Hepatocyte (in vitro differentiated cells): Measurements from ENCODE around the gene PARN. TPM values are rescaled to one million over a fixed set of nuclear protein-coding genes. Genes with fewer than 3 reads are reported as not detected.

Source experiments
- DNase-seq: peaks from one replicate; pipeline ENCODE4 v3.0.0-alpha.2; 2016; ENCODE audit warnings: low spot score
- H2AFZ ChIP-seq: fragments of 200-600 bp; sonication (generic); 2 replicates; pipeline ENCODE4 v1.6.0; 2016; ENCODE audit warnings: antibody characterized with exemption, mild to moderate bottlenecking
- H3K27ac ChIP-seq: fragments of 200-600 bp; sonication (generic); 2 replicates; pipeline ENCODE4 v1.5.1; 2016; ENCODE audit warnings: mild to moderate bottlenecking
- H3K27me3 ChIP-seq: fragments of 200-600 bp; sonication (generic); 2 replicates; pipeline ENCODE4 v1.6.1; 2016
- H3K36me3 ChIP-seq: fragments of 200-600 bp; sonication (generic); replicated peaks from 2 replicates; pipeline ENCODE4 v1.5.1; 2016; ENCODE audit warnings: low read depth; ENCODE audit not compliant: insufficient read depth
- H3K4me1 ChIP-seq: fragments of 200-600 bp; sonication (generic); 2 replicates; pipeline ENCODE4 v1.5.1; 2016; ENCODE audit warnings: mild to moderate bottlenecking, moderate library complexity; ENCODE audit not compliant: insufficient read depth
- H3K4me2 ChIP-seq: fragments of 200-600 bp; sonication (generic); 2 replicates; pipeline ENCODE4 v1.6.0; 2016
- H3K4me3 ChIP-seq: fragments of 200-600 bp; sonication (generic); 2 replicates; pipeline ENCODE4 v1.5.1; 2016; ENCODE audit warnings: mild to moderate bottlenecking
- H3K79me2 ChIP-seq: fragments of 200-600 bp; sonication (generic); 2 replicates; pipeline ENCODE4 v1.6.0; 2017; ENCODE audit warnings: mild to moderate bottlenecking
- H3K9me2 ChIP-seq: fragments of 200-600 bp; sonication (generic); replicated peaks from 2 replicates; pipeline ENCODE4 v1.6.0; 2017; ENCODE audit warnings: mild to moderate bottlenecking; ENCODE audit not compliant: insufficient read depth
- H3K9me3 ChIP-seq: fragments of 200-600 bp; sonication (generic); 2 replicates; pipeline ENCODE4 v1.5.1; 2016; ENCODE audit warnings: low read depth, mild to moderate bottlenecking
- H4K20me1 ChIP-seq: fragments of 200-600 bp; sonication (generic); 2 replicates; pipeline ENCODE4 v1.6.0; 2016; ENCODE audit warnings: mild to moderate bottlenecking; ENCODE audit not compliant: insufficient read depth, poor library complexity, severe bottlenecking
- CTCF ChIP-seq: fragments of 200-600 bp; sonication (generic); IDR thresholded peaks from 2 replicates; pipeline ENCODE4 v1.5.1; 2016; ENCODE audit warnings: antibody characterized with exemption, mild to moderate bottlenecking; ENCODE audit not compliant: poor library complexity
- EZH2 ChIP-seq: fragments of 200-600 bp; sonication (generic); IDR thresholded peaks from 2 replicates; pipeline ENCODE4 v1.6.1; 2016; ENCODE audit warnings: antibody characterized with exemption, mild to moderate bottlenecking, borderline replicate concordance
- EZH2phosphoT487 ChIP-seq: fragments of 200-600 bp; sonication (generic); IDR thresholded peaks from one replicate; pipeline ENCODE4 v1.6.1; 2018; ENCODE audit warnings: antibody characterized with exemption, mild to moderate bottlenecking, low read depth, moderate library complexity; ENCODE audit not compliant: unreplicated experiment, severe bottlenecking
- WGBS: methylation state at CpG from one replicate; pipeline ENCODE4 v1.1.6; 2016; ENCODE audit warnings: low lambda C conversion rate; ENCODE audit errors: missing lambda C conversion rate; 5-methylcytosine and 5-hydroxymethylcytosine counted together
- polyA plus RNA-seq: library from polyadenylated mRNA; unstranded; fragments of >200 nt; fragmentation: Nextera tagmentation; extraction: Ambion mirVana; gene quantifications from 2 replicates; pipeline ENCODE4 v1.2.1, GENCODE V29; 2016
- total RNA-seq: library from RNA; depleted of rRNA; stranded (reverse); fragments of >200 nt; gene quantifications from 2 replicates; pipeline ENCODE4 v1.2.3, GENCODE V29; 2014

PARN gene
- total and polyA plus RNA-seq, 2 experiments from 2014 or later = 23.7 to 35.6 TPM

- no peaks in the 10 kb centered on the region for H3K9me3 ChIP-seq
- no peak for DNase-seq
- H3K4me1 ChIP-seq = no peaks in the 10 kb centered on the region
- H3K4me2 ChIP-seq = no peak overlapping the region
- WGBS = 70% methylated on average over 9 of the region's 9 CpGs
- H3K9me2 ChIP-seq = no peaks in the 10 kb centered on the region
- H3K36me3 ChIP-seq = no peaks in the 10 kb centered on the region
- no peak overlapping the region for H3K27ac ChIP-seq
- no peak overlapping the region for H2AFZ ChIP-seq
- no peak overlapping the region for H3K4me3 ChIP-seq
- H4K20me1 ChIP-seq = no peaks in the 10 kb centered on the region
- no peak for TF ChIP-seq EZH2phosphoT487
- TF ChIP-seq EZH2 = no peak
- TF ChIP-seq CTCF = no peak
- no peaks in the 10 kb centered on the region for H3K27me3 ChIP-seq
- no peaks in the 10 kb centered on the region for H3K79me2 ChIP-seq
Measured at GRCh38 chr16:14427371-14427948, 202.6 kb downstream of the PARN start.

- no peak for DNase-seq
- WGBS = 93% methylated on average over 4 of the region's 4 CpGs
- Histone ChIP-seq H3K27me3 (no peaks in the 10 kb centered on the region), H2AFZ (no peak overlapping the region), H3K4me2 (no peak overlapping the region), H3K27ac (no peak overlapping the region), H3K36me3 (no peaks in the 10 kb centered on the region), H4K20me1 (no peaks in the 10 kb centered on the region), H3K4me1 (no peaks in the 10 kb centered on the region), H3K9me2 (no peaks in the 10 kb centered on the region), H3K9me3 (no peaks in the 10 kb centered on the region), H3K79me2 (no peaks in the 10 kb centered on the region), H3K4me3 (no peak overlapping the region)
- TF ChIP-seq EZH2phosphoT487 (no peak), EZH2 (no peak), CTCF (no peak)
Measured at GRCh38 chr16:14424595-14424994, 205.5 kb downstream of the PARN start.

- H3K9me2 ChIP-seq = no peaks in the 10 kb centered on the region
- no peaks in the 10 kb centered on the region for H3K9me3 ChIP-seq
- H4K20me1 ChIP-seq = no peaks in the 10 kb centered on the region
- TF ChIP-seq CTCF (no peak), EZH2phosphoT487 (no peak), EZH2 (no peak)
- no peaks in the 10 kb centered on the region for H3K27me3 ChIP-seq
- H3K4me1 ChIP-seq = no peaks in the 10 kb centered on the region
- no peak overlapping the region for H3K4me2 ChIP-seq
- H2AFZ ChIP-seq = no peak overlapping the region
- H3K27ac ChIP-seq = no peak overlapping the region
- no peak overlapping the region for H3K4me3 ChIP-seq
- no peaks in the 10 kb centered on the region for H3K79me2 ChIP-seq
- DNase-seq = no peak
- WGBS = 92% methylated on average over 4 of the region's 4 CpGs
- H3K36me3 ChIP-seq = no peaks in the 10 kb centered on the region
Measured at GRCh38 chr16:14423344-14423743, 206.7 kb downstream of the PARN start.
